SU-DHL-6 (cell line): ENCODE results near the gene DMRT1.

Experiments
- H2AFZ ChIP-seq: fragments of 200-600 bp; sonication (generic); 2 replicates; pipeline ENCODE4 v1.6.1; 2014; ENCODE audit warnings: low read depth, mild to moderate bottlenecking, moderate library complexity, mixed read lengths, antibody characterized with exemption, low read length; ENCODE audit not compliant: severe bottlenecking
- H3F3A ChIP-seq: fragments of 200-600 bp; shearing (Covaris generic); 2 replicates; pipeline ENCODE4 v1.6.0; 2016; ENCODE audit warnings: antibody characterized with exemption, mild to moderate bottlenecking; ENCODE audit not compliant: insufficient read depth
- H3K27ac ChIP-seq: fragments of 200-600 bp; sonication (generic); 2 replicates; pipeline ENCODE4 v1.5.1; 2016; ENCODE audit warnings: low read depth, mild to moderate bottlenecking, low read length, moderate library complexity, mixed read lengths
- H3K27me3 ChIP-seq: fragments of 200-600 bp; sonication (generic), shearing (Covaris generic); 2 replicates; pipeline ENCODE4 v1.6.0; 2014; ENCODE audit warnings: mild to moderate bottlenecking, low read length
- H3K36me3 ChIP-seq: fragments of 200-600 bp; sonication (generic); 2 replicates; pipeline ENCODE4 v1.6.1; 2014; ENCODE audit warnings: mild to moderate bottlenecking, low read length, mixed read lengths
- H3K4me2 ChIP-seq: fragments of 300-600, 200-600 bp; shearing (Covaris generic), sonication (generic); 2 replicates; pipeline ENCODE4 v1.6.0; 2014; ENCODE audit warnings: low read length, low read depth, mild to moderate bottlenecking; ENCODE audit not compliant: poor library complexity, severe bottlenecking
- H3K4me3 ChIP-seq: fragments of 200-600 bp; sonication (generic); 2 replicates; pipeline ENCODE4 v1.5.1; 2014; ENCODE audit warnings: antibody characterized with exemption, low read length, mild to moderate bottlenecking, mixed read lengths; ENCODE audit not compliant: insufficient read depth, poor library complexity, severe bottlenecking
- H3K79me2 ChIP-seq: fragments of 200-600 bp; sonication (generic); 2 replicates; pipeline ENCODE4 v1.6.1; 2014; ENCODE audit warnings: mild to moderate bottlenecking, low read length, moderate library complexity; ENCODE audit not compliant: insufficient read depth
- H3K9ac ChIP-seq: fragments of 200-600 bp; sonication (generic); 2 replicates; pipeline ENCODE4 v1.7.0; 2014; ENCODE audit warnings: mild to moderate bottlenecking, low read length
- H3K9me2 ChIP-seq: fragments of 200-600 bp; sonication (generic); replicated peaks from 2 replicates; pipeline ENCODE4 v1.6.1; 2014; ENCODE audit warnings: low read length; ENCODE audit not compliant: insufficient read depth
- H3K9me3 ChIP-seq: fragments of 200-600 bp; sonication (generic); 2 replicates; pipeline ENCODE4 v1.6.1; 2014; ENCODE audit warnings: low read length, mixed read lengths; ENCODE audit not compliant: insufficient read depth
- H4K20me1 ChIP-seq: fragments of 200-600 bp; sonication (generic); 2 replicates; pipeline ENCODE4 v1.6.1; 2014; ENCODE audit warnings: low read depth, mild to moderate bottlenecking, antibody characterized with exemption, low read length, moderate library complexity, mixed read lengths
- EZH2phosphoT487 ChIP-seq: fragments of 200-600 bp; sonication (generic), shearing (Covaris generic); conservative IDR thresholded peaks from 2 replicates; pipeline ENCODE4 v1.6.1; 2018; ENCODE audit warnings: mild to moderate bottlenecking, antibody characterized with exemption, low read length, moderate library complexity, mixed read lengths
- TF ChIP-seq, protein P1 (sequence below): fragments of 200-600 bp; sonication (generic); IDR thresholded peaks from one replicate; pipeline ENCODE4 v1.5.1; 2017; ENCODE audit warnings: antibody characterized with exemption, mild to moderate bottlenecking, low read length, moderate library complexity; ENCODE audit not compliant: insufficient read depth, poor library complexity, severe bottlenecking

The DMRT1 gene

DNA sequence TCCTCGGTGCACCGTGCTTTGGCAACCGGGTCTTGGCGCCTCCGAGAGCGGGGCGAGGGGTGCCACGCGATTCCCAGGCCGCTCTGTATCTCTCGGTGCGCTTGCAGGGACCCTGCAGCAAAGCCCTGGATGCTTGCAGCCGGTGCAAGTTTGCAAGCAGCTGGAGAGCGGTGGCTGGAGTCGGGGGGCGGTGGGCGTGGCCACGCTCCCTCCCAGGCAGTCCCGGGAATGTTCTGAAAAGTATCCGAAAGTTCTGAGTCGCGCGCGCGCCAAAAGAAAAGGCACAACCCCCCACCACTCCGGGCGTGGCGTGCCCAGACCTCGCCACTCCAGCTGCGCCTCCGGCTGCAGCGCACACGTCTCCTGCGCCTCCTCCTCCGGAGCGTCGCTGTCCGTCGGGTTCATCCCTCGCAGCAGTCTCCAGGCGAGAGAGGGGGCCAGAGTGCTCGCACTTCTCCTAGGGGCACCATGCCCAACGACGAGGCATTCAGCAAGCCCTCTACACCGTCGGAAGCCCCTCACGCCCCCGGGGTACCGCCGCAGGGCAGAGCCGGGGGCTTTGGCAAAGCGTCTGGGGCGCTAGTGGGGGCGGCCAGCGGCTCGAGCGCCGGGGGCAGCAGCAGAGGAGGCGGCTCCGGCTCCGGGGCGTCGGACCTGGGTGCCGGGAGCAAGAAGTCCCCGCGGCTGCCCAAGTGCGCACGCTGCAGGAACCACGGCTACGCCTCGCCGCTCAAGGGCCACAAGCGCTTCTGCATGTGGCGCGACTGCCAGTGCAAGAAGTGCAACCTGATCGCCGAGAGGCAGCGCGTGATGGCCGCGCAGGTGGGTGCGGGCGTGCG lies at the start of gene DMRT1:
Gene DMRT1 (plus strand): TSS at position 327 of the 839 bp plus-strand sequence. CDS start 142 bp downstream, at position 469.
- H3K4me3 ChIP-seq, result no peak within 1 kb of the TSS
- no peaks in the 10 kb centered on the region for H3K27me3 ChIP-seq
- H3K9me2 ChIP-seq, result no peaks in the 10 kb centered on the region
- H4K20me1 ChIP-seq, result no peaks in the 10 kb centered on the region
- H3K9ac ChIP-seq, result no peak within 1 kb of the TSS
- no peaks in the 10 kb centered on the region for H3K79me2 ChIP-seq
- TF ChIP-seq, protein P1, sequence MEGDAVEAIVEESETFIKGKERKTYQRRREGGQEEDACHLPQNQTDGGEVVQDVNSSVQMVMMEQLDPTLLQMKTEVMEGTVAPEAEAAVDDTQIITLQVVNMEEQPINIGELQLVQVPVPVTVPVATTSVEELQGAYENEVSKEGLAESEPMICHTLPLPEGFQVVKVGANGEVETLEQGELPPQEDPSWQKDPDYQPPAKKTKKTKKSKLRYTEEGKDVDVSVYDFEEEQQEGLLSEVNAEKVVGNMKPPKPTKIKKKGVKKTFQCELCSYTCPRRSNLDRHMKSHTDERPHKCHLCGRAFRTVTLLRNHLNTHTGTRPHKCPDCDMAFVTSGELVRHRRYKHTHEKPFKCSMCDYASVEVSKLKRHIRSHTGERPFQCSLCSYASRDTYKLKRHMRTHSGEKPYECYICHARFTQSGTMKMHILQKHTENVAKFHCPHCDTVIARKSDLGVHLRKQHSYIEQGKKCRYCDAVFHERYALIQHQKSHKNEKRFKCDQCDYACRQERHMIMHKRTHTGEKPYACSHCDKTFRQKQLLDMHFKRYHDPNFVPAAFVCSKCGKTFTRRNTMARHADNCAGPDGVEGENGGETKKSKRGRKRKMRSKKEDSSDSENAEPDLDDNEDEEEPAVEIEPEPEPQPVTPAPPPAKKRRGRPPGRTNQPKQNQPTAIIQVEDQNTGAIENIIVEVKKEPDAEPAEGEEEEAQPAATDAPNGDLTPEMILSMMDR, result no peak
- TF ChIP-seq EZH2phosphoT487, result no peak
- H2AFZ ChIP-seq, result no peak within 1 kb of the TSS
- no peak within 1 kb of the TSS for H3K27ac ChIP-seq
- no peaks in the 10 kb centered on the region for H3K9me3 ChIP-seq
- no peak within 1 kb of the TSS for H3K4me2 ChIP-seq
- H3K36me3 ChIP-seq, result no peaks in the 10 kb centered on the region
- no peaks in the 10 kb centered on the region for H3F3A ChIP-seq

DNA sequence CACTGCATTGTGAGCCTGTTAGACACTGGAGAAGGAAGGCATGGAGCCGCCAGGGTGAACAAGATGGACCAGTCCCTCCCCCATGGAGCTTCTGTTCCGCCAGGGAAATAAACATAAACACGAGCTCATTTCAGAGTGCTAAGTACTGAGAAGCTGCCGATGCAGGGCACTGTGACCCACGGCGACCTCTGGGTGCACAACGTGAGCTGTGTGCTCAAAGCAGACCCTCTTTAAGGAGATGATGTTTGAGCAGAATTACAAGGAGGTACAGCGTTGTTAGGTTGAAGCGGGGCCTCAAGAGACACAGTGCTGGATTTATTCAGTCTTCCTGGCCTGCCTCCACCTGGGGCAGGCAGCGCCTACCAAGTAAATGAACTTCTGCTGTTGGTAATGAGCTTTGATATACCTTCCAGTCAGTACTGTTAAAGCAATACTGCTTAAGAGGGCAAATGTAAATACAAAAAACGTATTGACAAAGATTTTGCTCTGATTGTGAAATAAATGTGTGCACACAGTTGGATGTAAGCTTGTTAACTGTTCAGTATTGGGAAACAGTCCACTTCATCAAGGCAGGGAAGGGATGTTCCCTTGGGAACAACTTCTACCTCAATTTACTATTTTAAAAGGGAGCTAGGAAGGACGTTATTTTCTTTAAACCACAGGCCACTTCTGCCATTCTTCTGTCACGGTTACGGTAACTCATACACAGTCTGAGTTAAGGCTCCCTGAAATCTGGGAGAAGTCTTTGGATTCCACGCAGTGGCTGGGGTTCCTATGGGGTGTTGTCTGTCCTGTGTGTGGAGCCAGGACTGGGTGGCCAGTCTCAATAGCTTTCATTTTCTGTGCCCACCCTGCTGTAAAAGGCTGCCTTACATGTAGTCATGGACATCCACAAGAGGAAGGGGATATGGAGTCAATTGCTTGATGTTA lies 48.9 kb upstream of the DMRT1 start:
- no peaks in the 10 kb centered on the region for H3K36me3 ChIP-seq
- H3K4me2 ChIP-seq, result no peak overlapping the region
- H3K79me2 ChIP-seq, result no peaks in the 10 kb centered on the region
- no peak overlapping the region for H3K27ac ChIP-seq
- no peaks in the 10 kb centered on the region for H3K9me2 ChIP-seq
- H3K9ac ChIP-seq, result no peak overlapping the region
- TF ChIP-seq, protein P1, result no peak
- TF ChIP-seq EZH2phosphoT487, result no peak
- H2AFZ ChIP-seq, result no peak overlapping the region
- no peaks in the 10 kb centered on the region for H3K9me3 ChIP-seq
- H4K20me1 ChIP-seq, result no peaks in the 10 kb centered on the region
- no peaks in the 10 kb centered on the region for H3F3A ChIP-seq
- H3K27me3 ChIP-seq, result no peaks in the 10 kb centered on the region
- H3K4me3 ChIP-seq, result no peak overlapping the region

DNA sequence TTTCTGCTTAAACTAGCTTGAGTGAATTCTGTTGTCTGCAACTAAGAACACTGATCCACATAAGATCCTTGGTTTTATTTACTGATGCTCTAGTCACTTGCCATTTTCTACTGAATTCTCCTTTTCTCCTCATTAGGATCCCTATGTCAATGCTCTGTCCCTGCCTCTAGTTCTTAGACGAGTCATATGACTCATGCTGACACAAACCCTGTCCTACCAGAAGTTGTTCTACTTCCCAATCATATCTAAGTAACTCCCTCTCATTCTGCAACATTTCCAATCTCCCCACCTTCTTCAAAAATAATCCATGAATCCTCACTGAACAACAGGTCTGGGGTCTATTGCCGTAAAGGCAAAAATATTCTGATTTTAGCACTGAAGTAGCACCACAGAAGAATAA lies 47.1 kb upstream of the DMRT1 start:
- Histone ChIP-seq H3K27me3 (no peaks in the 10 kb centered on the region), H3K36me3 (no peaks in the 10 kb centered on the region), H3K27ac (no peak overlapping the region), H3K9me3 (no peaks in the 10 kb centered on the region), H4K20me1 (no peaks in the 10 kb centered on the region), H3K79me2 (no peaks in the 10 kb centered on the region), H3F3A (no peaks in the 10 kb centered on the region), H3K4me2 (no peak overlapping the region), H3K9ac (no peak overlapping the region), H3K9me2 (no peaks in the 10 kb centered on the region), H2AFZ (no peak overlapping the region), H3K4me3 (no peak overlapping the region)
- TF ChIP-seq, protein P1, result no peak
- TF ChIP-seq EZH2phosphoT487, result no peak
